ENCODE measurements around the gene FAM120B.

FAM120B gene

DNA sequence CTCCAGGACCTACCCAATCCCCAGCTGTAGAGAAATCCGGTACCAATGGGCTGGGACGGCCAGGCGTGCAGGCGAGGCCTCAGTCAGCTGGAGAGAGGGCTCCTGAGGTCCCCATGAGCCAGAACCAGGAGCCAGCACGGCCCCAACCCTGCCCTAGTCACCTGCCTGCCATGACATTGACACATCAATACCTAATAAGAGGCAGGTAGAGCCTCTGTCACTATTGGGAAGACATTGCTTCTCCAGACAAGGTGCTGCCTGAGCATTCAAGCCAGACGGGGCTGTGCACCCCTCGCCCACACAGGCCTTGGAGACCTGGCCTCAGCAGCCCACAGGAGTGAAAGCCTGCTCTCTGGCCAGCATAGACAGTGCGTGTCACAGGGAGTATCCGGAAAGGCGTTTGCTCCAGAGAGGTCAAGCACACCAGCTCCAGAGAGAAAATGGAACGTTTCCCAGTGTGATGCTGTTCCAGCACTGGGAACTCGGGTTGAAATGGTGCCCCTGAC is 19.1 kb upstream of the FAM120B start:
- no peak for DNase-seq

DNA sequence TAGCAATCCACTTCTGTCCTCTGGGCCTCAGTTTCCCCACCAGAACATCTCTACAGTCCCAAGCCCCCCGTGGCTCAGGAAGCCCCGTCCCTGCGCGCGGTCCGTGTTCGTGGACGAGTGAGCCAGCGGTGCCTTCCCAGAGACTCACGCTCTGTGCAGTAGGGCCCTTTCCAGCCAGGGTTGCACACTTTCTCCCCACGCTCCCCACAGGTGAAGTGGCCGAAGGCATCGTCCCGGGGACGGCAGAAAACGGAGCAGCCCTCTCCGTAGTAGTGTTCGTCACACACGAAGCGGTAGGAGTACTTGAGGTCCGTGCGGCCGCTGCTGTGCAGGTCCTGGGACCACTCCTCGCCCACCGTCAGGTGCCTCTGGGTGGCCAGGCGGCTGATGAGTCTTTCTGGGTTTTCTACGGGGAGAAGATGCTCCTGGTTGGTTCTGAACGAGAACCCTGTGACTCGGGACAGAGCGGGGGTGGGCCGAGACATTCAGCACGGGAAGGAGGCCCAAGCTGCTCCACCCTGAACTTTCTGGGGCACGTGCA is 18.4 kb upstream of the FAM120B start:
- DNase-seq: no peak

DNA sequence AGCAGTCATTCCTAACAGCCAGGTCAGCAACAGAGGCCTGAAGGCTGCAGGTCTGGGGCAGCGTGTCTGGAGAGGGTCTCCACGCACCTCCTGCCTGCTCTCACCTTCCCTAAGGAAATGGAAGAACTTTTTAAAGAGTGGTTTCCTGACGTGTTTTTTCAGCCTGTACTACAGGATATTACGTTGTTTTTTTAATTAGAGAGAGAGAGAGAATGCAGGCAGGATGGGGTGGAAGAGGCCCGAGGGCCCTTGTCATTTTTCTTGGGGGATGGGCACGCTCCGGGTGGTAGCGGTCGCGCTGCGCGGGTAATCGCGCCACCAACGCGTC is 17.7 kb upstream of the FAM120B start:
- DNase-seq: no peak

DNA sequence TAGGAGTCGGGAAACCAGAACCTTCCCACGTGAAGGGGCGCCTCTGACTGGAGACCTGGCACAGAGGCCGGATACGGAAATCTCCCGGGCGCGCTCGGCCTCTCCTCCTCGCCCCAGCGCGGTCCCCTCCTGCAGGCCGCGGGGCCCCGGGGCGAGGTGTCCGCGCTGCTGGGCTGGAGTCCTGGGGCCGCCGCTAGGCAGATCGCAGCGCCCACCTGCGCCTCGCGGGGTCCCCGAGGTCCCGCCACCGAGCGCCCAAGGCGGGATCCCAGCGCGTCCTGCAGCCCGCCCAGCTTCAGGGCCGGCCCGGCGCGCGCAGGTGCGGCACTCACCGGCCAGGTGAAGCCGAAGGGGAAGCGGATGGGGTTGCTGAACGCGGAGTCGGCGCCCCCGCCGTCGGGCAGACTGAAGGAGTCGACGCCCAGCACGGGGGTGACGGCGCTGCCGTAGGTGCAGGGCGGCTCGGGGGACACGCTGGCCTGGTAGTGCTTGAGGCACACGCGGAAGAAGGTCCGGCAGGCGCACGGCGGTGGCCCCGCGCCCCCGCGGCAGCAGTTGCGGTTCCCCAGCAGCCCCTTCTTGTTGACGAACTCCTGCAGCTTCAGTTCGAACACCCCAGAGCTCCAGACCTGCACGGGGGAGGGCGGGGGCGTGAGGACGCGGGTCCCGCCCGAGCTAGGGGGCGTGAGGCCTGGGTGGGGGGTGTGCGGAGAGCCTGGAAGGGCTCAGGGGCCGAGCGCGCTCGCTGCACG is 17.2 kb upstream of the FAM120B start:
- no peak for DNase-seq

DNA sequence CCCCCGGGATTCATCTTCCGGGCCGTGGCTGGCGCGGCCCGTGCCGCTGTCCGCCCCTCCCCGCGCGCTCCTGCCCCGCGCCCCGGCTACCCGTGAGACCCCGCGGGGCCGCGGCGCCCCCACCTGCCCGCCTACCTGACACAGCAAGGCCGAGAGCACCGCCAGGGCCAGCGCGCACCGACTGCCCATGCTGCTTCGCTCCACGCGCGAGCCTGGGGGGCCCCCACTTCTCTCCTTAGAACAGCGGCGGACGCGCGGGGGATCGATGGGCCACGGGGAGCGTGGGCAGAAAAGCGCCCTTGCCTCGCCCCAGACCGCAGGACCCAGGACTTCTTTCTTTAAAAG is 16.6 kb upstream of the FAM120B start:
- DNase-seq: no peak

DNA sequence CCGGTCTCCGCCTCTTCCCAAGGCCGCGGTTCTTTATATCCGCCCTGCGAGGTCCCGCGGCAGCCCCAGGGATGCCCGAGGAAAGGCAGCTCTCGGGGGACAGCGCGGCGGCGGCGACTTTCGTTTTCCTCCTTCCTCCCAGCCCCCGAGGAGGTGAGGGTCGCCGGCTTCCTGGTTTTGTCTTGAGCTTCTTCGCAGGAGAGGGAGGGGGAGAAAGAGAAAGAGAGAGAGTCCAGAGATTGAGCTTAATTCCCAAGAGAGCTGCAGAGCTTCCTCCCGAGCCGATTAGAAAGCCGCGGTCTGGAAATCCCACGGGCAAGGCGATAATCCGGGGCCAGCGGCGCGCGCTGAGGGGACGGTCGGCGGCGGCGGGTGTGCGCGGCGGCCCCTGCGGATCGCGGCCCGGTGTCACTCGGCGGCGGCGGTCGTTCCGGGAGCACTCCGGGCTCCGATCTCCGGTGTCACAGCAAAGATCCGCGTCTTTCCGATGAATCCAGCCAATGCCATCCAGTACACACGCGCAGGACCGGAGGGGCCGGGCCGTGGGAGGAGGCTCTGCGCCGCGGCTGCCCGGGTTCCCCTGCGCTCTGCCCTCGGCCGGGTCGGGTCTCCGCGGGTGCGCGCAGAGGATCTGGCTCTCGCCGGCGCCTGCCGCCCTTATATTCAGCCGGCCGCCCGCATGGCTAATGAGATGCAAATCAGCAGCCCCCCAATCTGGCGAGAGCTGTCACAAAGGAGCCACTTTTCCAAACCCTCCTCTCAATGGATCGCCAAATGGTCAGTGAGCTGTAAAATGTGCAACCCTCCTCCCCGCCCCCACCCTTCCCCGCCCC is 16.0 kb upstream of the FAM120B start, which contains the start of gene DLL1:
DLL1 (minus strand) TSS at position 783 of the 833 bp plus-strand sequence. CDS start 939 bp downstream, outside the sequence.
- no peak for DNase-seq

DNA sequence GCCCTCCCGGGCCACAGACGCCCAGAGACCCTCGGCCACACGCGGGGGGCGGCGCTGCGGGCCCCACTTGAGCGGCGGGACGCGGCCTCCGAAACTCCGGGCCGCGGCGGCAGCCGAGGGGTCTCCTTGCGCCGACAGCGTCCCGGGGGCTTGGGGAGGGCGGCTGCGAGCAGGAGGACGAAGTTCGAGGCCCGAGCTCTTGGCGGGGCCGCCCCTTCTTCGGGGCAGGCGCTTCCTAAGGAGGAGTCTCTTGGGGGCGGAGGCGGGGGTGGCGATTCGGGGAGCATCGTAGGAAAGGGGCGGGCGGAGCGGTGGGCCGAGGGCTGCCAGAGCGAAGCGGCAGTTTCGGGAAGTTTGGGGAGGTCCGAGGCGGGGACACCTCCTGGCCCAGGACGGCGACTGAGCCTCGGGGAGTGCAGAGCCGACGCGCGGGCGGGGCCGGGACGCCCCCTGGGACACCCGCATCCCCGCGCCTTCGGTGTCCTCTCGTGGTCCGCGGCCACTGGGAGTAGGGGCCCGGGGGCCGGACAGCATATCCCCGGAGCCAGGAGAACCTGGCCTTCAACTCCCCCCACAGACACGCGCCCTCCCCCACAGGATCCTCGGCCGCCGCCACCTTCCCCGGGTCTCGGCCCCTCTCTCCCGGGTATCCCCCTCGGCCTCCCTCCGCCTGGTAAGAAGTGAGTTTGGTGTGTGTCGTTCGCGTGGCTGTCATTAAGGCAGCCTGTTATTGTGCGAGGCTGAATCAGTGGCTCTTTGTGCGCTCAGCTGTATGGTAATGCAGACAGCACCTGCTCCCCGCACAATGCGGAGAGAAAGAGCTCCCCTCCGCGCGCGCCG is 15.1 kb upstream of the FAM120B start:
- DNase-seq: no peak

DNA sequence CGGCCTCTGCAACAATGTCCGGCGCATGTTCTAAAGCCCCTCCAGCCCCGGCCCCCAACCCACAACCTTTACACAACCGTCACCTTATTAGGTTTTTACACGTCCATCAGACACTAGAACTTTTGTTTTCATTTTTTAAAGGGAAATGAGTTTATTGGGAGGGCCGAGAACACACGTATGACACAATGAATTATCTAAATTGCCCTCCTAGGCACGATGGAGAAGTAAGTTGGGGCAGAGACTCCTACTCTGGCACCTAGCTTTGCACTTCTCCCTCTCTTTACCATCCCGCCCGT is 14.5 kb upstream of the FAM120B start:
- no peak for DNase-seq

DNA sequence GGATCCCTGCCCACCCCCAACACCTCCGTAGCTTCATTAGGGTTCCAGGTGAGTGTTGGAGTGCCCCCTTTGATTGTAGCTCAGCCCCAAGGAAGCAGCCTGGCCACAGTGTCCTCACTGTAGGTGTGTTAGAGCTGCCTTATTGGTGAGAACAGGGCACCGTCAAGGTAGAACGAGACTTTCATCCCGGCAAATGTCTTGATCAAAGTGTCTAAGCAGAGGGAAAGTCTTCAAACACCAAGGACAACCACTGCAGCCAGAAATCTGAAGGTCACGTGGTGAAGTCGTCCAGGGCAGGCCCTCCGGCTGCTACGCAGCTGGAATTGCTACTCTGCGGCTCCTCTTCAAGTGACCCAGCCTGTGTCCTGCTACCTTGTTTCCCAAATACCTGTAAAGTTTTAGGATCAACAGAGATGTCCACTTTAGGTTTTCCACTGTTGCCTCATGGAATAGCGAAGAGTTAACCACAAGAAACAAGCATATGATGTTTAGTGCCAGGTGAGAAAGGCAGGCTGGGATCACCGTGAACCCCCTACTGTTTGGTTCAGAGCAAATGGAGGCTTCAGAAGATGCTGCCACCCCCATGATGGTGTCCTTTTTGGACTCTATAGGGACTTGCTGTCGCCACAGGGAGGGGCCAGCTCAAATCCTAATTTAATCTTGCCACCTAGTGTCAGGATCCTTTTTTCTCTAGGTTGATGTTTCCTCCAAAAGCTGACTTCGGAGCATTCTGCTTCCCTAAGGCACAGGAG is 14.0 kb upstream of the FAM120B start:
- DNase-seq: no peak

DNA sequence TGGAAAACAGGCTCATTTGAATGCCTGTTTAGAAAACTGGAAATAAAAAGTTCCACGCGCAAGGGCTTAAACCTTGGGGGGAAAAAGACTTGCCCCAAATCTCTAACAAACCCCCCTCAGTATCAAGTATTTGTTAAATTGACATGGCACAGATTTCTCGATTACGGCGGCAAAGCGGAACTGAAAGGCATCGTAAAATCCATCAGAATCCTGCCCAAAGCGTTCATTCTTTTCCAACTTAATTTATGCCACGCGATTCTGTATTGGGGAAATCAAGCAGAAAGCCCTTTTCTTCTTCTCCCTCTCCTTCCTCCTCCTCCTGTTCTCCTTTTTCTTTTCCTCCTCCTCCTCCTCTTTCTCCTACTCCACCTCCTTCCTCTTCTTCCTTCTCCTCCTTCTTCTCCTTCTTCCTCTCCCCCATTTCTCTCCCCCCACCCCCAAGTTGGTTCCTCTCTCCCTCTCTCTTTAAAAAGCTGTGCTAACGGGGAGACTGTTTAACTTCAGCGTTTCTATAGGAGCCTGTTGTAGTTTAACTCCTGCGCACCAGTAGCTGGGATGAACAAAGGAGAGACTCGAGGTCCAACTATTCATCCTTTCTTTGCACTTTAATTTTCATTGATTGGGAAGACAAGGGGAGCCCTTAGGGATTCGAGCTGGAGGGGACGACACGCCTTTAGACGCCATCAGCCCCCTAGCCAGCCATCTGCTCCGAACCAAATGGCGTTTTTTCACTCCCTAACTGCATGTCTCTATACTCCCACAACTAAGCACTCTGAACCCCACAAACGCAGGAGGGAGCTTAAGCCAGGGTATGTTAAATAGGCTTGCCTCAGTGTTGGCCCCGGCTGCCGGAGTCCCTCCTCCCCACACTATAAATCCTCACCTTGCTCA is 13.0 kb upstream of the FAM120B start:
- no peak for DNase-seq

DNA sequence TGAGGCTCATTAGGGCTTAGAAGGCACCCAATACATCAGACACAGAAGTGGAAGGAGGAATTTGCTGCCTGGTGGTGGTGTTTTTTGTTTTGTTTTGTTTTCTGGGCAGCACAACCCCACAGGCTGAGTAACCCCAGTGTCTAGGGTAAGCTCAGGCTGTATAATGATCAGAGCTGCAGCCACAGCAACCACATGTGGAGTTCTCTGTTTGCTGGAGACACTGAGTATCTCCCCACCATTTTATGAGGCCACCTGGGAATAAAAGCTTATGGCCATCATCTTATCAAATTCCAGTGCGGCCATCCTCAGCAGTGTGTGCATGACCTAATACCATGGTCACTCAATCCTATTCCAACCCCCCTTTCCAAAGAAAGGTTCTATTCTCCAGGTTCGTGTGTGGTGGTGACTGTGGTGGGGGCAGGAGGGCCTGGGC is 12.2 kb upstream of the FAM120B start:
- DNase-seq: no peak

DNA sequence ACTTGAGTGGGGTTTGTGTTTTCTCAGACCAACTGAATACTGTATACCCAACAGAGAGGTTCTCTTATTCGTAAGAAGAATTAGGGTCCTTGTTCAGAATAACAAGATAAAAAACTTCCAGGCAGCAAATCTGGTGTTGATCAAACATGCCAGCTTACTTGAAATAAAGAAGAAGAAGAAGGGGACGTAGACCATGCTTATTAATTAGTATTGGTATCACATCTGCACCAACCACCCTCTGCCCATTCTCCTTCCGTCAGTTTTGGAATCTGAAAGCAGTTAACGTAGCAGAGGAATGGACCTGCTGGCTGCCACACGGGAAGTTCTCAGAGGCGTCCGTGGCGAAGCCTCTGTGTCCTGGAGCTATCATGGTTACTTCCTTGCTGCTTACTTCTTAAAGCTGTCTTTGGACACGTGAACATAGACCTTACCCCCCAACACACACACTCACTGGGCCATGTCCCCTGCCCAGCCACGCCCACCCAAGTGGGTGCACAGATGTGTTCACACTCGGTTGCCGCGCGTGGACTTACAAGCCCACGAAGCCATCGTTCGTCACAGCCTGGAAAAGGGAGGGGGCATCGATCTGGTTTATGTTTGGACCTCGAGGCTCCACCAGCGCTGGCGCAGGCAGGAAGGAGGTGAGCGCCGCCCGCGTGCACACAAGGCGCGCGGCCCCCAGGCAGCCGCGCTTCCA is 11.6 kb upstream of the FAM120B start:
- no peak for DNase-seq

DNA sequence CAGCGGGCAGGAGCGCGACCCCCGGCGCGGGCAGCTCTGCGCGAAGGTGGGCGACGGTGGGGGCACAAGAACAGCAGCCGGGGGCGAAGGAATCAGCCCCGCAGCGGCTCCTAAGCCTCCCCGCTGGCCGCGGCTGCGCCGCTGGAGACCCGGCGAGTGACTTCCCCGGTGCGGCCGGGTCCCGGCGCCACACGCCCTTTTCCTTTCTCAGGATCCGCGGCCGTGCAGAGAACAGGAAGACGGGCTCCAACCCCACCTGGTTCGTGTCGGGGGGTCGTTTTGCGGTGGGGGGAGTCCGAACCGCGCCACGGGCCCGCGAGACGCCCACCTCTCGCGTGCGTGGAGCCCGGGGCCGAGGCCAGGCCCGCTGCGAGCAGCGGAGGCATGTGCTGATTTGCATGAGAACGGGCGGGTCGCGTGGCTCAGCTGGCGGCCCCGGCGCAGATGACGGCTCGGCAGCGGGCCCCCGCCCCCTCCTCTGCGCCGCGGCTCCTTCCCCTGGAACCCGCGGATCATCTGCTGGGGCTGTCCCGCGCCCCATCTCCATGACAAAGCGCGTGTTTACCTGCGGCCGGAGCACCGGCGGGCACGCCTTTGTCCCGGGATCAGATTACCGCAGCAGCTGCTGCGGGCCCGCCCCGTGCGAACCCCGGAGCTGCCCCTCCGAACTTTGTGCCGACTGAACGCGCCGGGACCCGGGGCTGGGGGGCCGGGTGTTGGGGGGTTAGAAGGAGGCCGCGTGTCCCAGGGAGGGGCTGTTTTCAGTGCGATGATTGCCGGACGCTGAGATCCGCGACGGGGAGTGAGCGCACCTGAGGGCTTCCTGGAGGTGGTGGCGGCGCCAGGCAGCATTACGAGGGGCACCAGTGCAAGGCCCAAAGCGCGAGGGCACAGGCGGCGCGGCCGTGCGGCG is 10.8 kb upstream of the FAM120B start:
- no peak for DNase-seq

DNA sequence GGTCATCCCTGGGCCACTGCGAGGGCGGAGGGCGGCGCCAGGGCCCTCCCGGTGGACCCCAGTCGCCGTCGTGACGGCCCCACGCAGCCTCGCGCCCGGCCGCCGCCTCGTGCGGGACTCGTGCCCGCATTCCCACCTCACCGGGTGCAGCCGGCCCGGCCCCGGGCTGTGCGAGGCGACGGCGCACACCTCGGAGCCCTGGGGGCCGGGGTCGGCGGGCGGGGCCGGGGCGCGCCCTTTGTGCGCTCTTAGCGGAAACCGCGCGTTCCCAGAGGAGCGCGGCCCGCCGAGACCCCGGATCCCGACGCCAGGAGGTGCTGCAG is 10.2 kb upstream of the FAM120B start:
- no peak for DNase-seq

DNA sequence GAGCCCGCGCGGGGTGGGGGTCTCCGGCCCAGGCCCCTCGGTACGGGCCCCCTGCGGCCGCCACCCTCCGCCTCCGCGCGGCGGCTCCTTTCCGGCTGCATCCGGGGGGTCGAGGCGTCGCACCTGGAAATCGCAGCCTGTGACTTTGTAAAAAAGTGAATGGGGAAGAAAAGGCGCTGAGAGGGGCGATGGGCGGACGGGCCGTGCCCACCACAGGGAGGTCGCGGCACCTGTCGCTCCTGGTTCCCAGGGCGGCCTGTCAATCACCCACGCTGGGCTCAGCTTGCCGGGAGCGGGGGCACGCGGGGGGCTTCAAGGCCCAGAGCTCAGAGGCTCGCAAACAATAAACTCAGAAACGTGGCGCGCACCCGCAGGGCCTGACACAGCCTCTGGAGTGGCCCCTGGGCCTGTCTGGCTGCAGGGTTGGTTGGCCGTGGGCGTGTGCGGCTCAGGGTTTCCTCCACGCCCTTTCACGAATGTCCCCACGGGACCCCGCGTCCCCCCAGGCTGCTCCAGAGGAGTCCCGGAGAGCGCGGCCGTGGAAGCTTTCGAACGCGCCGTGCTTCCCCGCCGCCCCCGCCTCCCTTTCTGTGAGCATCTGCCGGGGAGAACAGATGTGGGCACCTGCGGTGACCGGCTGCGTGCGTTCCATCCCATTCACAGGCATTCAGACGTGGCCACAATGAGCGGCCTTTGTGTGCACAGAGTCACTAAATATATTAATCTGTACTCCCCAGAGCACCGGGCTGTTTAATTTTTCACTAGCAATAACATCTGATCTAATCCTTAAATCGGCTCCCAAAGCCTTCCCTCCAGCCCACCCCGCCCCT is 9.6 kb upstream of the FAM120B start:
- no peak for DNase-seq

DNA sequence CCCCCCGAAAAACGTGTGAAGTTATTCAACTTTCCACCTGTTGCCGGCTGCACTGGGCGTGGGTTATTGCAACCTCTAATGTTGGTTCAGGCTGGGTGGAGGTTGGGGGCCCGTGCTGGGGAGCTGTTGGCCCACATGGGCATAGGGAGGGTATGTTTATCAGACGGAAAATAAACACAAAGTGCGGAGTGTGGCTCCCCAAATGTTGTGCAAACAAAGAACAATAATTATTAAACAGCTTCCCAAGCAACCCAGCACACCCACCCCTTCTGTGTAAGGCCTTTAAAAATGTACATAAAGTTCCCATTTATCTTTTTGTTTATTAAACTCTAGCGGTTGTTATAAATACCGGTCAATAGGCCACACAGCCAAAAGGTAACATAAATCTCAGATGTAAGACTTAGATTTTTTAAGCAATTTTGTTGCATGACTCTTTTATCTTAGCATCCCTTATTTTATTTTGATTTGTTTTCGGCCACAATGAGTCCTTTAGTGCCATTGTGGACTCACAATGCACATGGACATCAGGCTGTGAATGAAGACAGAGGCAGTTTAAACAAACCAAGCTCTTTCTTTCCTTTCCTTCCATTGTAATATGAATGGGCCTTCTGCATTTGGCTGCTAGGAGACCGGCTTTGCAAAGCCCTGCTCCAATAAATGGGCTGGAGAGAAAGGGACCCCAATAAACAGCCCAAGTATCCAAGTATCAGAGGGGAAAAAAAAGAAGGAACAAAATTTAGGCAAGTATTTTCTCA is 8.8 kb upstream of the FAM120B start:
- DNase-seq: no peak

DNA sequence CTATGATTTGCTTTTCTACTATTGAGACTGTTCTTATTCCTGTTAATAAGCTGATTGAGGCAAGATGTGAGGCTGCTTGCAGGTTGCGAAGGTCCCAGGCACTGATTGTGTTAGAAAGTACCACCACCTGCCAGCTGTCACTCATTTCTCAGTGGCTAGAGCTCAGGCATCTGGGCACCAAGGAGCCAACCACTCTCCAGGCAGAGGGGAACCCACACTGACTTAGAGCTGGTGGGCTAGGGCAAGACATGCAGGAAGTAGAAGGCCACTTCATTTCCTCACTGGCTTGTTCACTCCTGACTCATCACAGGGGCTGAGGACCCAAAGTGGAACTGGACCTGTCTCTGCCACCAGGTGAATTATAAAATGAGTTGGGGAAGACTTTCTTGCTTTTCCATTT is 7.9 kb upstream of the FAM120B start:
- DNase-seq: no peak

DNA sequence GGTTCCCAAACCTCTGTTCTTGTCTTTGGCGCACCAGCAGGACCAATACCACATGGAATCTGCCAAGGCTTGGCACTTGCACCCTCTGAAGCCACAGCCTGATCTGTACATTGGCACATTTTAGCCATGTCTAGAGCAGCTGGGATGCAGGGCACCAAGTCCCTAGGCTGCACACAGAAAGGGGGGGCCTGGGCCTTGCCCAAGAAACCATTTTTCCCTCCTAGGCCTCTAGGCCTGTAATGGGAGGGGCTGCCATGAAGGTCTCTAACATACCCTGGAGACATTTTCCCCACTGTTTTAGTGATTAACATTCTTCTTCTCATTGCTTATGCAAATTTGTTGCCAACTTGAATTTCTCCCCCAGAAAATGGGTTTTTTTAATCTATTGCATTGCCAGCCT is 5.4 kb upstream of the FAM120B start:
- no peak for DNase-seq
